H1 (cell line): Measurements from ENCODE around the gene PAXX. TPM values are rescaled to one million over a fixed set of nuclear protein-coding genes. Genes with fewer than 3 reads are reported as not detected.

Source experiments
- BRCA1 ChIP-seq: IDR thresholded peaks from 2 replicates; pipeline ENCODE4 v1.6.1; 2012; ENCODE audit warnings: low read depth, low read length, improper control_type of control experiment
- CHD1 ChIP-seq: IDR thresholded peaks from 2 replicates; pipeline ENCODE4 v1.6.1; 2012; ENCODE audit warnings: low read depth, low read length, improper control_type of control experiment
- CHD7 ChIP-seq: fragments of 300-600 bp; sonication (generic); IDR thresholded peaks from 2 replicates; pipeline ENCODE4 v1.7.1; 2012; ENCODE audit warnings: low read length, moderate library complexity, mild to moderate bottlenecking, inconsistent platforms; ENCODE audit not compliant: insufficient replicate concordance
- EGR1 ChIP-seq: IDR thresholded peaks from 2 replicates; pipeline ENCODE4 v1.6.1; 2011; ENCODE audit warnings: low read depth, low read length, borderline replicate concordance
- KDM1A ChIP-seq: fragments of 200-600, 300-600 bp; sonication (generic); IDR thresholded peaks from 2 replicates; pipeline ENCODE4 v1.7.1; 2016; ENCODE audit warnings: mild to moderate bottlenecking, low read length, borderline replicate concordance
- NANOG ChIP-seq: IDR thresholded peaks from 2 replicates; pipeline ENCODE4 v1.6.1; 2011; ENCODE audit warnings: low read length, low read depth, mild to moderate bottlenecking, inconsistent platforms; ENCODE audit not compliant: insufficient read depth, poor library complexity, severe bottlenecking
- POLR2AphosphoS5 ChIP-seq: IDR thresholded peaks from 2 replicates; pipeline ENCODE4 v1.6.1; 2011; ENCODE audit warnings: low read depth, low read length
- RXRA ChIP-seq: IDR thresholded peaks from 2 replicates; pipeline ENCODE4 v1.6.1; 2011; ENCODE audit warnings: low read depth, mild to moderate bottlenecking, low read length, moderate library complexity; ENCODE audit not compliant: insufficient read depth
- SAP30 ChIP-seq: fragments of 300-600 bp; sonication (generic); IDR thresholded peaks from 2 replicates; pipeline ENCODE4 v1.7.1; 2012; ENCODE audit warnings: low read length, moderate library complexity, mild to moderate bottlenecking, inconsistent platforms; ENCODE audit not compliant: insufficient read depth, insufficient replicate concordance
- SP4 ChIP-seq: IDR thresholded peaks from 2 replicates; pipeline ENCODE4 v1.6.1; 2012; ENCODE audit warnings: low read length, inconsistent platforms
- polyA plus RNA-seq, 7 experiments: library from polyadenylated mRNA; depleted of rRNA in 3 of 7; stranded (reverse) in 5 of 7; unstranded in 2 of 7; fragments of >200 nt in 5 of 7; fragments of 200-250 nt in 2 of 7; gene quantifications; 1 replicate in 5 of 7; 2 replicates in 1 of 7; 4 replicates in 1 of 7; pipeline versions ENCODE4 v1.2.1 to v1.2.3, GENCODE V29; 2011 to 2013; ENCODE audit warnings: missing spikeins in 2 of 7, mixed read lengths in 2 of 7
- total RNA-seq: library from RNA; stranded (reverse); fragmentation: NEBNext Ultra II Directional; extraction: Animal tissue kit (Norgen Biotek cat#: 25700); gene quantifications from 2 replicates; pipeline ENCODE4 v1.2.1, GENCODE V29; 2021

Gene PAXX
- total and polyA plus RNA-seq, 2 of the 8 experiments (the other 6 are each of a cell fraction or from before 2014, with no cell fraction given) = 43.4 to 45.9 TPM

- TF ChIP-seq CHD7 = no peak
- no peak for TF ChIP-seq KDM1A
- no peak for TF ChIP-seq SAP30
- TF ChIP-seq CHD1 = no peak
- TF ChIP-seq RXRA = no peak
- no peak for TF ChIP-seq BRCA1
- TF ChIP-seq SP4 = no peak
- TF ChIP-seq POLR2AphosphoS5 = no peak
- TF ChIP-seq NANOG = no peak
- no peak for TF ChIP-seq EGR1
Observed at GRCh38 chr9:136955943-136956335, 36.3 kb upstream of the PAXX start (continued).
